Posterior vena cava (tissue), 2 donors: ENCODE data around the gene ACCS. TPM values are rescaled to one million over a fixed set of nuclear protein-coding genes. Genes with fewer than 3 reads are reported as not detected.

Source experiments
- DNase-seq: peaks from one replicate; pipeline ENCODE4 v3.0.0-alpha.2; 2020; ENCODE audit warnings: low spot score
- intact Hi-C, 2 donors: fragments of 100-400 bp; cut with DNase I; formaldehyde crosslinking; loops; one replicate each; pipeline versions ENCODE4 v1.14.1 to v1.14.2; 2022 to 2023
- long read RNA-seq, 2 donors: library from polyadenylated mRNA; unstranded; transcript quantifications; one replicate each; pipeline ENCODE4 v2.0.0, GENCODE V29; 2020 to 2021
- total RNA-seq, 2 donors: library from RNA; stranded (reverse); fragmentation: NEBNext Ultra II Directional; extraction: Animal tissue kit (Norgen Biotek cat#: 25700); gene quantifications; one replicate each; pipeline ENCODE4 v1.2.1, GENCODE V29; 2021
- donor health status: DM: yes; HTN: yes; CAD: no.
- donor health status: DM: yes; HTN: yes; CAD: no.

The ACCS gene, protein sequence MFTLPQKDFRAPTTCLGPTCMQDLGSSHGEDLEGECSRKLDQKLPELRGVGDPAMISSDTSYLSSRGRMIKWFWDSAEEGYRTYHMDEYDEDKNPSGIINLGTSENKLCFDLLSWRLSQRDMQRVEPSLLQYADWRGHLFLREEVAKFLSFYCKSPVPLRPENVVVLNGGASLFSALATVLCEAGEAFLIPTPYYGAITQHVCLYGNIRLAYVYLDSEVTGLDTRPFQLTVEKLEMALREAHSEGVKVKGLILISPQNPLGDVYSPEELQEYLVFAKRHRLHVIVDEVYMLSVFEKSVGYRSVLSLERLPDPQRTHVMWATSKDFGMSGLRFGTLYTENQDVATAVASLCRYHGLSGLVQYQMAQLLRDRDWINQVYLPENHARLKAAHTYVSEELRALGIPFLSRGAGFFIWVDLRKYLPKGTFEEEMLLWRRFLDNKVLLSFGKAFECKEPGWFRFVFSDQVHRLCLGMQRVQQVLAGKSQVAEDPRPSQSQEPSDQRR
- total RNA-seq = 10 to 100 TPM; 18.5 to 30.5 TPM
- long read RNA-seq, donor 1, partial matches to known transcripts = 0 of 7 reads
- long read RNA-seq, donor 1, other reads (novel, unspliced or antisense) = 5 of 7 reads
- long read RNA-seq, donor 2, partial matches to known transcripts = 2 of 8 reads
- long read RNA-seq, donor 2, other reads (novel, unspliced or antisense) = 2 of 8 reads

DNA sequence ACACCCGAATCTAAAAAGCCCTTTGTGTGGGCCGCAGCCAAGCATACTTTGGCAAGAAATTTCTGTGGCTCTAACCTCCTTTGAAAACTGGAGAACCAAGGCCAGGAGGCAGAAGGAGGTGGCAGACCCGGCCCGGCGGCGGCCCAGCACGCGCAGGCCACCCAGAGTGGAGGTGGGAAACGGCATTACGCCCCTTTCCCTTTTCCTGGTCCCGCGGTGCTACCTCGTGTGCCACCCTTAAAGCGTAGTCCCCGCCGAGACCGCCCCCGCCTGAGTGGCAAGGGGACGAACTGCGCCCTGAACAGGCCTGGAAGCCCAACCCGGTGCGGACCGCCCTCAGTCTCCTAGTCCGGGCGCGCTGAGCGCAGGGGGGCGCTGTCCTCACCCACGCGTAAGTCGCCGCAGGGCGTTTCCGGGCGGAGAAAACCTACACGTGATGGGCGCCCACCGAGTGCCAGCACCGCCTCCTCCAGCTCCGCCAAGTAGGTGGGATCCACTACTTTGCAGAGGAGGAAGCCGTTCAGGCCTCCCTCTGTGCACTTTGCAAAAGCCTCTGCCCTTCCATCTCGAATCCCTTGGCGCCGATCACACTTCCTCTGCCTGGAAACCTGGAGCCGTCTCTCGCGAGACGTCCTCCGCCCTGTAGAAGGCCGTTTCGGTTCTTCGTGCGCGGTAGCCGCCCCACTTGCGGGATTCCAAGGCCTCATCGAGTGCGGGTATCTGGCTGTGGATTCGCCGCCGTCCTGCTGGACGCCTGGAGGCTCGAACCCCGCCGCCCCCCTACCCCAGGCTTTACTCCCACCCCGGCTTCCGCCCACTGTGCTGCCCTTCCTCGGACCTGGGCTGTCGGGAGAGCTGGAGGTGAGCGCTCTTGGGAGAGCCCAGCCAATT is at the start of gene ACCS:
TSS of gene ACCS (plus strand) at position 430 of the 891 bp plus-strand sequence. CDS start 1,358 bp downstream, outside the sequence.
- peak; percentile 99 for DNase-seq
- intact Hi-C loops = loop anchor here in 1 of 2 donors (1.0 kb wide), 1 partner anchor 15 kb away; no protein-coding TSS in a partner anchor

DNA sequence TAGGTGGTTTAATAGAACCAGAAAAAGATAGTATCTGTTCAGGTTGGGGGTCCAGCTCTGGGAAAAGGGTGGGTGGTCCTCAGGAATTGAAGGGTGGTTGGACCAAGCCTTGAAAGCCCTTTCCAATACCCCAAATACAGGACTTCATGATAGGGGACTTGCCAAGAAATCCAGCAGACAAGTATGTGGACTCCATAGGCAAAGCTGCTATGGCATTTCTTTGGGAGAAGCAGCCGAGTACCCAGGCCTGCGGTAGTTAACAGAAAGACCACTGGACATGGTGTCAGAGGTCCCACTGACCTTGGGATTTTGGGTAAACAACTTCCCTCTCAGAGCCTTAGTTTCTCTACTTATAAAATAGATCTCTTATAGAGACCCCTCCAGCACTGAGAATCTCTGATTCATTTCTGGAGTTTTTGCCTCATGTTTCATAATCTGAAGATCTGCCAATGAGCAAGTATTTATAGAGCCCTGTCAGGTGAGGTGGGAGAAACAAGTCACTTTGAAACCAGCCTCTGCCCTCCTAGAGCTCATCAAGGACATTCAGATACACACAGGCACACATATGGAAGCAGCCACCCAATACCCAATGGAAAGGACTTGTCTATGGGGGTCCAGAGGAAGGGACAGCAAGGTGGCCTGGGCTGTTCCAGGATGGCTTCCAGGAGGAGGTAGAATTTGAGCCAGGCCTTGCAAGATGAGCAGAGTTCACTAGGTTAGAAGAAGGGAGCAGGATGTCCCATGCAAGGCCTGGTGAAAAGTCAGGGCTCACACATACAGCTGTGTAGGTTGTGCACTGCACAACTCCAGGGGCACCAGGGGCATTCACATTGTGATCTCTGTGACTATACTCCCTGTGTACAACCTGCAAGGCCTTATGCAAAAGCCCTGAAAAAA is 49.3 kb upstream of the ACCS start:
- peak; percentile 44 for DNase-seq
- intact Hi-C loops = loop anchor here in 1 of 2 donors (5.0 kb wide), 1 partner anchor 64 kb away; no protein-coding TSS in a partner anchor

DNA sequence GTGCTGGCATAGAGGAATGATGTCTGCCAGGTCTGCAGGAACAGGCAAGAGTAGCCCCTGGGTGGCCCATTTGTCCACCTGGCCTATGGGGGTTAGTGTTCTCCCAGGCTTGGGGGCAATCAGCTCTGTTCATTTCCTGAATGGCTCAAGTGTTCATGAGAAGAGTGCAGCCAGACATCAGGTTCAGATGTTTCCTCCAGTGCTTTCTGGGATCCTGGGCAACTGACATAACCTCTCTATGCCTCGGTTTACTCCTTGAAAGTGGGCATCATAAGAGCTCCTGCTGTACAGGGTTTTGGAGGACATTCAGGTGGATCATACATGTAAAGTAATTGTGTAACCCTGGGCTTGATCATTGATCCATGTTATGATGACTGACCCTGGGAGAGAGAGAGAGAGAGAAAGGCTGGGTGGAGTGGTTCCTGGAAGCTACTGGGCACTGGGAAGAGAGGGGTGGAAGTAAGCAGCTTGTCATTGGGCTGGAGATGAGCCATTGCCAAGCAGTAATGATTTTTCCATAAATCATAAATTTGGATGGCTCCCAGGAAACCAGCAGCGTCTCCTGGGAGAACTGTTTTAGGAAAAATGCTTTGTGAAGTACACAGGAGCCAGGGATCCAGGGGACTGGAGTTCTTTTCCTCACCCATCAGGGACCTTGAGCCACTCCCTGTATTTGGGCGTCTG is 48.5 kb upstream of the ACCS start:
- intact Hi-C loops = loop anchor here in 1 of 2 donors (5.0 kb wide), 1 partner anchor 65 kb away; no protein-coding TSS in a partner anchor
- peak; percentile 59 for DNase-seq

DNA sequence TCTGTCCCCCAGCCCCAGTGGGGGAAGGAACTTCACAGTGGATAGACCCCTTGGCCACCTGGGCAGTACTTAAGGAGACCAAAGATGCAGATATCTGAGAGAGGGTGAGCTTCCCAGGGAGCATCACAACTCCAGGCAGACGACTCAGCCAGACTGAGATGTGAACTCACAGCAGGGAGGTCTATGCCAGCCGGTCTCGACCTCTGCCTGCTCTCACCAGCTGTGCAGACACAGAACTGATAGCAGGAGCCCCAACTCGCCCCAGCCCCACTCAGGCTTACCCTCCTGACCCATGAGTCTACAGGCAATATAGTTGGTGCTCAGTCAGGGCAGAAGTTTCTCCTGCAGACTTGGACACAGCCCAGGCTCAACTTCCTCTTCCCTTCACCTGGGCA is 47.9 kb upstream of the ACCS start:
- peak; percentile 76 for DNase-seq
- intact Hi-C loops = loop anchor here in 1 of 2 donors (5.0 kb wide), 1 partner anchor 66 kb away; no protein-coding TSS in a partner anchor

DNA sequence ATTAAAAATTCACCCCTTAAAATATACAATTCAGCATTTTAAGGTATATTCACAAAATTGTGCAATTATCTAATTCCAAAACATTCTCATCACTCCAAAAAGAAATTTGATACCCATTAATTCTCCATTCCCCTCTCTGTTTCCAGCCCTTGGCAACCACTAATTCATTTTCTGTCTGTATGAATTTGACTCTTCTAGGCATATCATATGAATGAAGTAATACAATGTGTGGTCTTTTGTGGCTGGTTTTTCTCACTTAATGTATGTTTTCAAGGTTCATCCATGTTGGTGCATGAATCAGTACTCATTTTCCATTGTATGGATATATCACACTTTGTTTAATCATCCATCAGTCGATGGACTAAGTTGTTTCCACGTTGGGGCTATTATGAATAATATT is 47.2 kb upstream of the ACCS start:
- no peak for DNase-seq
- intact Hi-C loops = loop anchor here in 1 of 2 donors (5.0 kb wide), 1 partner anchor 67 kb away; no protein-coding TSS in a partner anchor

DNA sequence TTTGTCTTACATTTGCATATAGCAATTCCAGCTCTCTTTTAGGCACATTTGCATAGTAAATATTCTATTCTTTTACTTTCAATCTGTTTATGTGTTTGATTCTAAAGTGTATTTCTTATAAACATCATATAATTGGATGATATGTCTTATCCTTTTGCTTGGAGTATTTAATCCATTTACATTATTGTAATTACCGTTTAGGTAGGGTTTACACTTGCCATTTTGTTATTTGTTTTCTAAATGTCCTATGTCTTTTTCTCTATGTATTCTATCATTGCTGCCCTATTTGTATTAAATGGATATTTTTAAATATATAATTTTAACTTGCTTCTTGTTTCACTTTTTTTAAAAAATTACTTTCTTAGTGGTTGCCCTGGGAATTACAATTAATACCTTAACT is 41.1 kb upstream of the ACCS start:
- DNase-seq = no peak
- intact Hi-C loops = no loop called here

DNA sequence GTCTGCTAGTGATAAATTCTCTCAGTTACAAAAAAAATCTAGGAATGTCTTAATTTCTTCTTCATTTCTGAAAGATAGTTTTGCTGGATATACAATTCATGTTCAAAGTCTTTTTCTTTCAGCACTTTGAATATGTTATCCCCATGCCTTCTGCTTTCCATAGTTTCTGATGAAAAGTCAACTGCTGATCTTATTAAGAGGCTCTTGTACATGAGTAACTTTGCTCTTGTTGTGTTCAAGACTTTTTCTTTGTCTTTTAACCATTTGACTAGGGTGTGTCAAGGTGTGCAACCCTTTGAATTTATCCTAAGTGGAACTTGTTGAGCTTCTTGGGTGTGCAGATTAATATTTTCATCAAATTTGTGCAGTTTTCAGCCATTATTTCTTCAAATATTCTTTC is 40.3 kb upstream of the ACCS start:
- intact Hi-C loops = no loop called here

DNA sequence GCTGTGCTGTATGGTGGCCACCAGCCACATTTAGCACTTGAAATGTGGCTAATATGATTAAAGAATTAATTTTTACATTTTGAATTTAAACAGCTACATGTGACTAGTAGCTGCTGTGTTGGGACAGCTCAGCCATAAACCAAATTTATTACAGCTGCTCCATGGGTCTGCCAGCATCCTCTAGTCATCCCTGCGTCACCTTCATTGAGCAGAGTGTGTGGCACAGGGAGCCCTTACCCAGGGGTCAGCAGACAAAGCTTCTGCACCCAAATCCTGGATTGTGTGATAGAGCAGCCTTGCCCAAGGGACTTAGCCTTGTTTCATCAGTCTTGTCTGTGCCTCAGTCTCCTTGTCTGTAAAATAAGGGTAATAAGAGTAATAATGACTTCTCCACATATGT is 37.7 kb upstream of the ACCS start:
- intact Hi-C loops = no loop called here
- no peak for DNase-seq

More for the DNA sequence above, 40.3 kb upstream of the ACCS start:
- no peak for DNase-seq

DNA sequence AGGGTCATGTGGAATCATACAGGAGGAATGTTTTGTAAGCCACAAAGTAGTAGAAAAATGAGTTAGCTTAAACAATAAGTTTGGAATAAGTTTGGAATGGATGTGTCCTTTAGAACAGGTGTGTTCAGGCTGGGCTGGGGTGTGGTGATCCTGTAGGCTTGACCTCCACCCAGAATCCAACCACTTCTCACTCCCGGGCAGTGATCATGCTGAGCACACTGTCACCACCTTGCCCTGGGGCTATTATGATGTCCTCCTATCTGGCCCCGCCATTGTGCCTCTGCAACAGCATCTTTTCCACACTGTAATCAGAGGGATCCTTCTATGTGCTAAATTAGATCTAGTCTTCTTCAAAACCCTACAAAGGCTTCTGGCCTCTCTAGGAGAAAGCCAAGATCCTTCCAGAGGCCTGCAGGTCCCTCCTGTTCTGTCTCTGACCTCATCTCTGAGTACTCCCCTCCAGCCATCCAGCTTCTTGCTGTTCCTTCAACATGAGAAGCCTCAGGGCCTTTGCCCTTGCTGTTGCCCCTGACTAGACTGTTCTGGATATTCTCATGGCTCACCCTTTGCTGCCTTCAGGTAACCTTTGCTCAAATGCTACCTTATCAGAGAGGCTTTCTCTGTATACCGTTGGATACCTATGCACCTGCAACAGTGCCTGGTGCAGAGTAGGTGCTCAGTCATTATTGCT is 37.1 kb upstream of the ACCS start:
- no peak for DNase-seq
- intact Hi-C loops = no loop called here

DNA sequence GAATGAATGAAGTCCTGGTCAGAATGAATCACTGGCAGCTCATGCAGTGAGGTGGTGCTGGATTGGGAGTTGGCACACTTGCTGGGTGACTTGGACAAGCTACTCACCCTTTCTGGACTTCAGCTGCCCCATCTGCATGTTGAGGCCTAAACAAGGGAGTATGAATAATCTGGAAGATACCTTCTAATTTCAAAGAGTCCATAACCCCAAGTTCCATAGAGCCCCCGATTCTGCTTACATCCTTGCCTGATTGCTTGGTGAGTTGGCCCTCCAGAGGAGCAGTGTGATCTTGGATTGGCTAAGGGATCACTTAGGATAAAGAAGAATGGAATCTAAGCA is 36.6 kb upstream of the ACCS start:
- intact Hi-C loops = no loop called here
- DNase-seq = no peak

DNA sequence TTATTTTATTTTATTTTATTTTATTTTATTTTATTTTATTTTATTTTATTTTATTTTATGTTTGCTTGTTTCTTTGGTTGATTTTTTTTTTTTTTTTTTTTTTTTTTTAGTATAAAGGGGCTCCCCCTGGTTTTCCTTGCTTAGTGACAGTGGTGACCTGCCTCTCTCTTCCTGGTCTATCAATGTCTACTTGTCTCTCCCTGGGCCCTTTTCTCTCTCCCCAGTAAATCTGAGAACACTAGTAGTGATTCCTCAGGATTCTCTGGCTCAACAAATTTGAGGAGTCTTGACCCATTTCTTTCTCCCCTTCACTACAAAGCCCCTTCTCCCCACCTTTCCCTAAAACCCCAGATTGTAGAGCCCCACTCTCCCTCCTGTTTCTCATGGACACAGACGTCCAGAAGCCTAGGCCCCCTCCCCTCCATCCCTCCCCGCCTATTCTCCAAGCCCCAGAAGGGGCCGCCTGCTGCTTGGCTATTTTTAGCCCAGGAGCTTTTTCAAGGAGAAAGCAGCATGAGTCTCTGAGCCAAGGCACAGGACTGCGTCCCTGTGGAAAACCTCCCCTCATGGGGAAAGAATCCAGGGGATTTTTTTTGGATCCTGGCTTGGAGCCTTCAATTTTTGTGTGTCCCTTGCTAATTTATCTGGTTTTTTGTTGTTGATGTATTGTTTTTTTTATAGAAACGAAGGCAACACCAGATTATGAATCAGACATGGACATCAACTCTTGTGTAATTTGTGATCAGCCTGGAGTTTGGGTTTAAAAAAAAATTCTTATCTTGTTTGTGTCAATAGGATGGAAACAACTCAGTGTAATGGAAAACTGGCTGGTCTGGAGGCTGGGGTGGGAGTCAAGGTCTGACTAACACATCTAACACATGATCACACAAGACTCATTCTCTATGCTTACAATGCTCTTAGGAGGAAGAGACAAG is 35.8 kb upstream of the ACCS start:
- DNase-seq = no peak
- intact Hi-C loops = loop anchor here in 1 of 2 donors (5.0 kb wide), 2 partner anchors 43 to 88 kb away; partner anchors contain the start of gene C11orf96

DNA sequence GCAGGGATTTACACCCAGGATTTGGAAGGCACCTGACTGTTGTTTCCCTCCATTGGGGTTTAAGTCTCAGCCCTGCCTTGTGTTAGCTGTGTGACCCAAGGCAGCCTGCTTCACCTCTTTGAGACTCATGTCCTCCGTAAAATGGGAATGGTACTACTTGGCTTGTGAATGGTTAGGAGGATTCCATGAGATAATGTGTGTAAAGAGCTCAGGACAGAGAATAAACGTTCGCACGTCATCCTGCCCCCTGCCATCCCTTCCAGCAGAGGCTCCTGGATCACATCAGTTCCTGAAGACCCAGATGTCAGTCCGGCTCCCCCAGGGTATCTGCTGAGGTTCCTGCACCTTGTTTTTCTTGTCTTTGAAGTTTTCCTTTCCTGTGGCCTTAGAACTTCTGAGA is 35.1 kb upstream of the ACCS start:
- DNase-seq = no peak

DNA sequence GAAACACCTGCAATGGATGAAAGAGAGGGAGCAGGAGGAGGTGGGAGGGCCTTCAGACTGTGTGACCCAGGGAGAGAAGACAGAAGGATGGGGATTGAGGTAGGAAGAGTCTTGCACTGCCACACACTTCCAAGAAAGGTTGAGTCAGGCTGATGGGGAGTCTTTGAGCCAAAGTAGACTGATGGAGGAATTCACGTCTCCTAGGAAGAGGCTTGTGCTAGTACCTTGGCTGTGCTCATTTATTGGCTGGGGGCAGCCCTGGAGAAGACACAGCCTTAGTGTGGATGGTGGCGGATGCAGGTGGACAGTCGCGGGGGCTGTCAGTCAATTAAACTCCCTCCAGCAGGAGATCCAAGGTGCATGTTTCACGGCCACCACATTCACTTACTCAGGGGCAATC is 34.5 kb upstream of the ACCS start:
- no peak for DNase-seq
- intact Hi-C loops = loop anchor here in 1 of 2 donors (5.0 kb wide), 2 partner anchors 44 to 89 kb away; partner anchors contain the start of gene C11orf96

More for the DNA sequence above, 35.1 kb upstream of the ACCS start:
- intact Hi-C loops = loop anchor here in 1 of 2 donors (5.0 kb wide), 2 partner anchors 44 to 89 kb away; partner anchors contain the start of gene C11orf96

DNA sequence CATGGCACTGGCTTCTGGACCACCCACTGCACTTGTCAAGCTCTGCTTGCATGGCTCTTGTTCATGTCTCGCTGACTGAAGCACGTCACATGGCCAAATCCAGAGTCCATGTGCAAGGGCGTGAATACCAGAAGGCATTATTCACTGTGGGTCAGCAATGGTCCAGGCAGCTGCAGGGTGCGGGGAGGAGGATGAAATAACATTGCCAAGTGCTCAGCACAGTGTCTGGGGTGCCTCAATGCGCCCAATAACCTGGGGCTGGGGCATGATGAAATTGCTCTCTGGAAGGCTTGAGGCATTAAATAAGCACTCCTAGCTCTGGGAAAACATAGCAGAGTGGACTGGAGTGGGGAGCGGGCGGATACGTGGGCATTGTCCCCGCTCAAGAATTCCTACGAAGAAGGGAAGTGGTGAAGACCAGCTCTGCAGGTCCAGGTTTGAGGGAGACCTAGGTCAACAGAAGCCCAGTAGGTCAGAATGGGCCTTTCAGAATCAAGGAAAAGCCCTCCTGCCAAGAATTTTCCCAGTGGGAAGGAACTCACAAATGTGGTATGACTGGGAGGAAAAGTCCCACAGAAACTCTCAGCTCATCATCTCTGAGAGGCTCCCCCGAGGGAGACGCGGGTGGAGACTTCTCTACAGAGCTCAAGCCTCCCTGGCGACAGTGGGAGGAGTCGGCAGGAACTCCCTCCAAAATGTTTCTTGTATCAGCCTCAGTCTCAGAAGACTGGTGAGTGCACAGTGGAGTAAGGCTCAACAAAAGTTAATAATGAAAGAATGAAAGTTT is 33.6 kb upstream of the ACCS start:
- intact Hi-C loops = loop anchor here in 1 of 2 donors (5.0 kb wide), 2 partner anchors 45 to 90 kb away; partner anchors contain the start of gene C11orf96
- DNase-seq = peak; percentile 93

DNA sequence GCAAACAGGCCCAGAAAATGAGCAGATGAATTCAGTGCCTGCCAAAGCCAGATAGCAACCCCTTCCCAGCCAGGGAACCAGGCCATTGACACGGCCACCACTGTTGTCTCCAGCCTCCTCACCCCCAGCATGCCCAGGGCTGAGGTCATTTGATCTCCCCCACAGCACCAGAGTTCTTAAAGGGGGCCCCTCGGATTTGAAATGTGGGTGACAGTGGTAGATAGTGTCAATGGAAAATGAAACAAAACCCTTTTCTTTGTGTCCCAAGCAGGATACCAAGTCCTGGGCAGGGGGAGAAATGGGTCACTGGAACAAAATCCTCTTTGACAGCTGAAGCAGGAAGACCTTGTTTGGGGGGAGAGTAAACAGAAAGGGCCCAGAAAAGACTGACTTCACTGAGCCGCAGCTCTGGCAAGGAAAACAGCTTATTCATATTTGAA is 32.6 kb upstream of the ACCS start:
- intact Hi-C loops = loop anchor here in 1 of 2 donors (5.0 kb wide), 2 partner anchors 46 to 91 kb away; partner anchors contain the start of gene C11orf96

More for the DNA sequence above, 32.6 kb upstream of the ACCS start:
- DNase-seq = no peak
